Activated naive CD4-positive, alpha-beta T cell treated with anti-CD3 and anti-CD28 coated beads, Interleukin-2, amount 10 ng/mL, durations not matched to agents 7 days and 5 days (primary cell): Measurements from ENCODE around the gene TBC1D32.

Source experiments
- CTCF ChIA-PET: fragments of 350-600 bp; sonication (Branson Sonifier 250); formaldehyde crosslinking; loops from one replicate; lab custom pipeline; 2021; ENCODE audit warnings: antibody characterized with exemption; lab: Charles Lee
- DNase-seq: peaks from one replicate; pipeline ENCODE4 v3.0.0-alpha.2; 2020
- H3K27ac Mint-ChIP-seq: one replicate; pipeline ENCODE4 v1.8.0; 2021; ENCODE audit warnings: mild to moderate bottlenecking, moderate library complexity, mixed read lengths
- H3K27me3 Mint-ChIP-seq: one replicate; pipeline ENCODE4 v1.8.0; 2021; ENCODE audit warnings: mild to moderate bottlenecking, mixed read lengths
- H3K36me3 Mint-ChIP-seq: one replicate; pipeline ENCODE4 v1.8.0; 2021; ENCODE audit warnings: mixed read lengths
- H3K4me1 Mint-ChIP-seq: one replicate; pipeline ENCODE4 v1.8.0; 2021; ENCODE audit warnings: mixed read lengths
- H3K4me3 Mint-ChIP-seq: one replicate; pipeline ENCODE4 v1.8.0; 2021; ENCODE audit warnings: mild to moderate bottlenecking, moderate library complexity, mixed read lengths
- H3K9me3 Mint-ChIP-seq: one replicate; pipeline ENCODE4 v1.8.0; 2021; ENCODE audit warnings: mixed read lengths

Gene TBC1D32

GRCh38 chr6:121161886-121162285 lies 172.4 kb downstream of the TBC1D32 start:
- H3K36me3 Mint-ChIP-seq: peaks cover 9% of the 10 kb centered on the region
- H3K4me1 Mint-ChIP-seq: no peaks in the 10 kb centered on the region
- peaks cover 4% of the 10 kb centered on the region for H3K9me3 Mint-ChIP-seq
- no peaks in the 10 kb centered on the region for H3K27me3 Mint-ChIP-seq
- CTCF ChIA-PET: no interaction called here
- H3K27ac Mint-ChIP-seq: no peak overlapping the region
- H3K4me3 Mint-ChIP-seq: no peak overlapping the region
- no peak for DNase-seq

- H3K27ac Mint-ChIP-seq: no peak overlapping the region
- peaks cover 4% of the 10 kb centered on the region for H3K9me3 Mint-ChIP-seq
- CTCF ChIA-PET: no interaction called here
- peaks cover 9% of the 10 kb centered on the region for H3K36me3 Mint-ChIP-seq
- no peak for DNase-seq
- no peaks in the 10 kb centered on the region for H3K4me1 Mint-ChIP-seq
- H3K27me3 Mint-ChIP-seq: no peaks in the 10 kb centered on the region
- H3K4me3 Mint-ChIP-seq: no peak overlapping the region
Measured at GRCh38 chr6:121160276-121160675, 174.0 kb downstream of the TBC1D32 start.

- no peak for DNase-seq
- no peaks in the 10 kb centered on the region for H3K4me1 Mint-ChIP-seq
- no peaks in the 10 kb centered on the region for H3K27me3 Mint-ChIP-seq
- H3K36me3 Mint-ChIP-seq: peaks cover 13% of the 10 kb centered on the region
- peaks cover 8% of the 10 kb centered on the region for H3K9me3 Mint-ChIP-seq
- H3K4me3 Mint-ChIP-seq: no peak overlapping the region
- CTCF ChIA-PET: no interaction called here
- no peak overlapping the region for H3K27ac Mint-ChIP-seq
Measured at GRCh38 chr6:121158891-121159290, 175.4 kb downstream of the TBC1D32 start.

- H3K27ac Mint-ChIP-seq: no peak overlapping the region
- peaks cover 9% of the 10 kb centered on the region for H3K9me3 Mint-ChIP-seq
- peaks cover 13% of the 10 kb centered on the region for H3K36me3 Mint-ChIP-seq
- no peak overlapping the region for H3K4me3 Mint-ChIP-seq
- CTCF ChIA-PET: no interaction called here
- DNase-seq: no peak
- no peaks in the 10 kb centered on the region for H3K27me3 Mint-ChIP-seq
- H3K4me1 Mint-ChIP-seq: no peaks in the 10 kb centered on the region
Measured at GRCh38 chr6:121158438-121158837, 175.8 kb downstream of the TBC1D32 start.

- H3K9me3 Mint-ChIP-seq: peaks cover 9% of the 10 kb centered on the region
- no peaks in the 10 kb centered on the region for H3K27me3 Mint-ChIP-seq
- no peaks in the 10 kb centered on the region for H3K4me1 Mint-ChIP-seq
- no peak overlapping the region for H3K4me3 Mint-ChIP-seq
- no peak overlapping the region for H3K27ac Mint-ChIP-seq
- no peak for DNase-seq
- H3K36me3 Mint-ChIP-seq: peaks cover 18% of the 10 kb centered on the region
- CTCF ChIA-PET: no interaction called here
Measured at GRCh38 chr6:121157906-121158305, 176.4 kb downstream of the TBC1D32 start.

GRCh38 chr6:121143476-121143875 lies 190.8 kb downstream of the TBC1D32 start:
- peaks cover 10% of the 10 kb centered on the region for H3K9me3 Mint-ChIP-seq
- H3K27me3 Mint-ChIP-seq: no peaks in the 10 kb centered on the region
- CTCF ChIA-PET: no interaction called here
- DNase-seq: no peak
- H3K36me3 Mint-ChIP-seq: peaks cover 3% of the 10 kb centered on the region
- H3K4me1 Mint-ChIP-seq: no peaks in the 10 kb centered on the region
- H3K4me3 Mint-ChIP-seq: no peak overlapping the region
- H3K27ac Mint-ChIP-seq: no peak overlapping the region

- H3K27me3 Mint-ChIP-seq: no peaks in the 10 kb centered on the region
- CTCF ChIA-PET: no interaction called here
- no peak overlapping the region for H3K4me3 Mint-ChIP-seq
- peaks cover 3% of the 10 kb centered on the region for H3K36me3 Mint-ChIP-seq
- no peaks in the 10 kb centered on the region for H3K4me1 Mint-ChIP-seq
- peaks cover 10% of the 10 kb centered on the region for H3K9me3 Mint-ChIP-seq
- no peak overlapping the region for H3K27ac Mint-ChIP-seq
- no peak for DNase-seq
Measured at GRCh38 chr6:121142093-121142492, 192.2 kb downstream of the TBC1D32 start.

- Mint-ChIP-seq H3K4me1 (no peaks in the 10 kb centered on the region), H3K27ac (no peak overlapping the region), H3K9me3 (no peaks in the 10 kb centered on the region), H3K4me3 (no peak overlapping the region), H3K36me3 (no peaks in the 10 kb centered on the region), H3K27me3 (no peaks in the 10 kb centered on the region)
- CTCF ChIA-PET: no interaction called here
- no peak for DNase-seq
Measured at GRCh38 chr6:121135425-121135824, 198.9 kb downstream of the TBC1D32 start.

- no peaks in the 10 kb centered on the region for H3K4me1 Mint-ChIP-seq
- no peak overlapping the region for H3K27ac Mint-ChIP-seq
- CTCF ChIA-PET: no interaction called here
Measured at GRCh38 chr6:121134922-121135321, 199.4 kb downstream of the TBC1D32 start.

GRCh38 chr6:121124600-121124999 lies 209.7 kb downstream of the TBC1D32 start:
- no peak overlapping the region for H3K27ac Mint-ChIP-seq
- peaks cover 15% of the 10 kb centered on the region for H3K36me3 Mint-ChIP-seq
- no peak overlapping the region for H3K4me3 Mint-ChIP-seq
- H3K4me1 Mint-ChIP-seq: no peaks in the 10 kb centered on the region
- H3K27me3 Mint-ChIP-seq: no peaks in the 10 kb centered on the region
- no peak for DNase-seq
- CTCF ChIA-PET: no interaction called here
- H3K9me3 Mint-ChIP-seq: peaks cover 9% of the 10 kb centered on the region

More at GRCh38 chr6:121134922-121135321, 199.4 kb downstream of the TBC1D32 start:
- H3K4me3 Mint-ChIP-seq: no peak overlapping the region
- no peak for DNase-seq
- no peaks in the 10 kb centered on the region for H3K36me3 Mint-ChIP-seq
- no peaks in the 10 kb centered on the region for H3K9me3 Mint-ChIP-seq
- H3K27me3 Mint-ChIP-seq: no peaks in the 10 kb centered on the region

GRCh38 chr6:121112356-121112755 lies 221.9 kb downstream of the TBC1D32 start:
- CTCF ChIA-PET: no interaction called here
- Mint-ChIP-seq H3K9me3 (no peaks in the 10 kb centered on the region), H3K27me3 (no peaks in the 10 kb centered on the region), H3K27ac (no peak overlapping the region), H3K36me3 (no peaks in the 10 kb centered on the region), H3K4me1 (no peaks in the 10 kb centered on the region), H3K4me3 (no peak overlapping the region)
- DNase-seq: no peak

GRCh38 chr6:121110733-121111132 lies 223.5 kb downstream of the TBC1D32 start:
- no peak for DNase-seq
- Mint-ChIP-seq H3K27ac (no peak overlapping the region), H3K9me3 (no peaks in the 10 kb centered on the region), H3K36me3 (no peaks in the 10 kb centered on the region), H3K27me3 (no peaks in the 10 kb centered on the region), H3K4me3 (no peak overlapping the region), H3K4me1 (no peaks in the 10 kb centered on the region)
- CTCF ChIA-PET: no interaction called here

- DNase-seq: no peak
- peaks cover 2% of the 10 kb centered on the region for H3K9me3 Mint-ChIP-seq
- CTCF ChIA-PET: no interaction called here
- no peak overlapping the region for H3K27ac Mint-ChIP-seq
- no peaks in the 10 kb centered on the region for H3K4me1 Mint-ChIP-seq
- no peak overlapping the region for H3K4me3 Mint-ChIP-seq
- H3K27me3 Mint-ChIP-seq: no peaks in the 10 kb centered on the region
- peaks cover 3% of the 10 kb centered on the region for H3K36me3 Mint-ChIP-seq
Measured at GRCh38 chr6:121106962-121107361, 227.3 kb downstream of the TBC1D32 start.

- no peak overlapping the region for H3K27ac Mint-ChIP-seq
- peaks cover 2% of the 10 kb centered on the region for H3K9me3 Mint-ChIP-seq
- H3K36me3 Mint-ChIP-seq: peaks cover 6% of the 10 kb centered on the region
- H3K4me3 Mint-ChIP-seq: no peak overlapping the region
- DNase-seq: no peak
- no peaks in the 10 kb centered on the region for H3K4me1 Mint-ChIP-seq
- H3K27me3 Mint-ChIP-seq: no peaks in the 10 kb centered on the region
- CTCF ChIA-PET: no interaction called here
Measured at GRCh38 chr6:121105461-121105860, 228.8 kb downstream of the TBC1D32 start.

GRCh38 chr6:121093928-121094327 lies 240.4 kb downstream of the TBC1D32 start:
- Mint-ChIP-seq H3K27me3 (no peaks in the 10 kb centered on the region), H3K4me1 (no peaks in the 10 kb centered on the region), H3K9me3 (no peaks in the 10 kb centered on the region), H3K36me3 (no peaks in the 10 kb centered on the region), H3K27ac (no peak overlapping the region), H3K4me3 (no peak overlapping the region)
- CTCF ChIA-PET: no interaction called here
- no peak for DNase-seq

GRCh38 chr6:121090492-121090891 lies 243.8 kb downstream of the TBC1D32 start:
- no peak for DNase-seq
- Mint-ChIP-seq H3K27ac (no peak overlapping the region), H3K9me3 (no peaks in the 10 kb centered on the region), H3K4me1 (no peaks in the 10 kb centered on the region), H3K36me3 (no peaks in the 10 kb centered on the region), H3K27me3 (no peaks in the 10 kb centered on the region), H3K4me3 (no peak overlapping the region)
- CTCF ChIA-PET: no interaction called here
